CD4-positive, alpha-beta memory T cell (primary cell): ENCODE measurements around the gene DNM3. TPM values are rescaled to one million over a fixed set of nuclear protein-coding genes. Genes with fewer than 3 reads are reported as not detected.

Experiments used
- CTCF ChIA-PET: fragments of 350-600 bp; sonication (Branson Sonifier 250); formaldehyde crosslinking; loops from one replicate; lab custom pipeline; 2021; ENCODE audit warnings: inconsistent platforms; ENCODE audit not compliant: partially characterized antibody; lab: Charles Lee
- POLR2A ChIA-PET: fragments of 350-600 bp; sonication (Branson Sonifier 250); formaldehyde crosslinking; loops from one replicate; lab custom pipeline; 2021; ENCODE audit not compliant: partially characterized antibody; lab: Charles Lee
- DNase-seq, 5 donors: peaks; one replicate each; pipeline versions ENCODE4 v3.0.0 to v3.0.0-alpha.2; 2020 to 2022; ENCODE audit warnings: mixed read lengths in 1 of 5
- H3K27ac ChIP-seq: one replicate; pipeline ENCODE4 v1.7.0; 2013; ENCODE audit warnings: low read depth, low read length
- H3K27me3 ChIP-seq: 2 replicates; pipeline ENCODE4 v1.7.0; 2013; ENCODE audit warnings: mild to moderate bottlenecking, low read length, moderate library complexity; ENCODE audit not compliant: insufficient read depth
- H3K36me3 ChIP-seq: 2 replicates; pipeline ENCODE4 v1.7.0; 2013; ENCODE audit warnings: mild to moderate bottlenecking, low read length, moderate library complexity; ENCODE audit not compliant: insufficient read depth
- H3K4me1 ChIP-seq: 2 replicates; pipeline ENCODE4 v1.7.0; 2013; ENCODE audit warnings: mild to moderate bottlenecking, low read length, moderate library complexity; ENCODE audit not compliant: insufficient read depth
- H3K4me3 ChIP-seq, 2 donors: one replicate each; pipeline ENCODE4 v1.7.0; 2013; ENCODE audit warnings: low read length in 2 of 2, mild to moderate bottlenecking in 1 of 2
- H3K9me3 ChIP-seq, 2 donors: one replicate each; pipeline ENCODE4 v1.7.0; 2013; ENCODE audit warnings: low read length in 2 of 2, control low read depth in 1 of 2; ENCODE audit not compliant: control insufficient read depth in 1 of 2
- H3K27ac Mint-ChIP-seq, 7 donors: one replicate each; pipeline ENCODE4 v1.8.0; 2020 to 2021; ENCODE audit warnings: mixed read lengths in 7 of 7, mild to moderate bottlenecking in 6 of 7, inconsistent platforms in 3 of 7, moderate library complexity in 3 of 7
- H3K27me3 Mint-ChIP-seq, 2 donors: one replicate each; pipeline ENCODE4 v1.8.0; 2020 to 2021; ENCODE audit warnings: mixed read lengths in 2 of 2
- H3K36me3 Mint-ChIP-seq, 2 donors: one replicate each; pipeline ENCODE4 v1.8.0; 2020 to 2021; ENCODE audit warnings: mixed read lengths in 2 of 2, inconsistent platforms in 1 of 2, mild to moderate bottlenecking in 1 of 2
- H3K4me1 Mint-ChIP-seq, 4 donors: one replicate each; pipeline ENCODE4 v1.8.0; 2020 to 2021; ENCODE audit warnings: mixed read lengths in 4 of 4, mild to moderate bottlenecking in 1 of 4
- H3K4me3 Mint-ChIP-seq, 8 donors: one replicate each; pipeline ENCODE4 v1.8.0; 2020 to 2021; ENCODE audit warnings: mixed read lengths in 8 of 8, mild to moderate bottlenecking in 7 of 8, moderate library complexity in 6 of 8, inconsistent platforms in 3 of 8
- H3K9me3 Mint-ChIP-seq, 8 donors: one replicate each; pipeline ENCODE4 v1.8.0; 2020 to 2021; ENCODE audit warnings: mixed read lengths in 8 of 8, mild to moderate bottlenecking in 5 of 8, inconsistent platforms in 3 of 8, moderate library complexity in 1 of 8
- intact Hi-C: fragments of 100-400 bp; cut with micrococcal nuclease; formaldehyde crosslinking; loops from one replicate; pipeline ENCODE4 v1.15.1; 2023
- polyA plus RNA-seq, 2 donors: library from polyadenylated mRNA; unstranded; fragments of 300-500 nt; fragmentation: Illumina TruSeq; gene quantifications; one replicate each; pipeline ENCODE4 v1.2.3, GENCODE V29; 2021
- total RNA-seq, 2 experiments: library from RNA; stranded (reverse); gene quantifications; one replicate each; pipeline ENCODE4 v1.2.3, GENCODE V29; 2021

The DNM3 gene
- total and polyA plus RNA-seq, 4 experiments from 2014 or later = 0.37 to 2.7 (median 1.4) TPM

DNA sequence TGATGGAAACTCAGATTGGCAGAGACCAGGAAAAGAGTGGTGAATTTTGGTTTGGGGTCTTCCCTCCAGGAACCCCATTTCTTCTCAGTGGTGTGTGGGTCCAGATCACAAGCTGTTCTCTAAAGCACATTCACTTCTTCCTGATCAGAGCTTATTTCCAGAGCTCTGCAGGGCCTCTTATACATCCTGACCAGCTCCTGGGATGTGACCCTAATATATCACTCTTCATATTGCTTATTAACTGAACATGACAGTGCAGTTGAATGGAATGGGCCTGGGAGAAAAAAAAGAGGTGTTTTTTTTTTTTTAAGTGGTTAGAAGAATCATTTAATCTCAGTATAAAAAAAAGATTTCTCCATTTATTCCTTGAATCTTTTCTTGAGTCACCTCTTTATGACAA, 29.6 kb upstream of the DNM3 start:
- ChIA-PET CTCF (interaction anchor here (0.6 to 1.8 kb wide), 3 partner anchors 9 to 11 kb away, joined by 3 to 10 read pairs (median 4); no protein-coding TSS in a partner anchor), POLR2A (no interaction called here)
- no peak overlapping the region for H3K27ac Mint-ChIP-seq
- H3K9me3 Mint-ChIP-seq = peaks cover 0 to 2% (median 0%) of the 10 kb centered on the region in 8 donors
- no peaks in the 10 kb centered on the region for H3K27me3 Mint-ChIP-seq
- Histone ChIP-seq H3K27me3 (no peaks in the 10 kb centered on the region), H3K4me3 (no peak overlapping the region), H3K27ac (no peak overlapping the region), H3K9me3 (no peaks in the 10 kb centered on the region), H3K4me1 (no peaks in the 10 kb centered on the region), H3K36me3 (no peaks in the 10 kb centered on the region)
- H3K36me3 Mint-ChIP-seq = peaks cover 0 to 8% of the 10 kb centered on the region in 2 donors
- H3K4me3 Mint-ChIP-seq = no peak overlapping the region
- no peak for DNase-seq
- peaks cover 0 to 2% (median 1%) of the 10 kb centered on the region in 4 donors for H3K4me1 Mint-ChIP-seq
- intact Hi-C loops = no loop called here

GRCh38 chr1:171814692-171815091, 26.6 kb upstream of the DNM3 start:
- no peaks in the 10 kb centered on the region for H3K27me3 ChIP-seq
- no peaks in the 10 kb centered on the region for H3K36me3 ChIP-seq
- CTCF ChIA-PET = no interaction called here
- no peak for DNase-seq
- Mint-ChIP-seq H3K36me3 (peaks cover 0 to 21% of the 10 kb centered on the region in 2 donors), H3K4me3 (no peak overlapping the region), H3K9me3 (peaks cover 0 to 2% (median 0%) of the 10 kb centered on the region in 8 donors), H3K4me1 (no peaks in the 10 kb centered on the region), H3K27me3 (no peaks in the 10 kb centered on the region), H3K27ac (no peak overlapping the region)
- POLR2A ChIA-PET = no interaction called here
- H3K27ac ChIP-seq = no peak overlapping the region
- no peak overlapping the region for H3K4me3 ChIP-seq
- intact Hi-C loops = no loop called here
- H3K9me3 ChIP-seq = no peaks in the 10 kb centered on the region
- no peaks in the 10 kb centered on the region for H3K4me1 ChIP-seq

- no peaks in the 10 kb centered on the region for H3K9me3 ChIP-seq
- Mint-ChIP-seq H3K36me3 (peaks cover 0 to 21% of the 10 kb centered on the region in 2 donors), H3K9me3 (peaks cover 0 to 2% (median 0%) of the 10 kb centered on the region in 8 donors), H3K4me1 (no peaks in the 10 kb centered on the region), H3K27me3 (no peaks in the 10 kb centered on the region), H3K27ac (no peak overlapping the region), H3K4me3 (no peak overlapping the region)
- intact Hi-C loops = no loop called here
- no peak overlapping the region for H3K27ac ChIP-seq
- CTCF ChIA-PET = interaction anchor here (1.6 kb wide), 2 partner anchors 13 to 15 kb away, joined by 3 to 4 read pairs; no protein-coding TSS in a partner anchor
- H3K4me3 ChIP-seq = no peak overlapping the region
- no peaks in the 10 kb centered on the region for H3K36me3 ChIP-seq
- H3K27me3 ChIP-seq = no peaks in the 10 kb centered on the region
- no peak for DNase-seq
- no peaks in the 10 kb centered on the region for H3K4me1 ChIP-seq
- POLR2A ChIA-PET = no interaction called here
Observed at GRCh38 chr1:171816300-171816901, 24.9 kb upstream of the DNM3 start.

- no peak for DNase-seq
- H3K4me3 ChIP-seq = no peak overlapping the region
- H3K36me3 Mint-ChIP-seq = peaks cover under 1 to 21% of the 10 kb centered on the region in 2 donors
- no peaks in the 10 kb centered on the region for H3K4me1 ChIP-seq
- peaks cover 0 to 2% (median 0%) of the 10 kb centered on the region in 8 donors for H3K9me3 Mint-ChIP-seq
- intact Hi-C loops = no loop called here
- no peak overlapping the region for H3K4me3 Mint-ChIP-seq
- H3K9me3 ChIP-seq = no peaks in the 10 kb centered on the region
- POLR2A ChIA-PET = no interaction called here
- H3K27me3 ChIP-seq = no peaks in the 10 kb centered on the region
- no peak overlapping the region for H3K27ac ChIP-seq
- H3K36me3 ChIP-seq = no peaks in the 10 kb centered on the region
- CTCF ChIA-PET = interaction anchor here (1.3 to 1.6 kb wide), 2 partner anchors 14 to 17 kb away, joined by 3 to 4 read pairs; no protein-coding TSS in a partner anchor
- no peak overlapping the region for H3K27ac Mint-ChIP-seq
- no peaks in the 10 kb centered on the region for H3K4me1 Mint-ChIP-seq
- H3K27me3 Mint-ChIP-seq = no peaks in the 10 kb centered on the region
Observed at GRCh38 chr1:171817511-171818265, 23.6 kb upstream of the DNM3 start.

- no peak overlapping the region for H3K4me3 ChIP-seq
- Mint-ChIP-seq H3K36me3 (peaks cover 1 to 23% of the 10 kb centered on the region in 2 donors), H3K27me3 (no peaks in the 10 kb centered on the region), H3K4me1 (no peaks in the 10 kb centered on the region), H3K9me3 (peaks cover 0 to 3% (median under 1%) of the 10 kb centered on the region in 8 donors), H3K27ac (no peak overlapping the region), H3K4me3 (no peak overlapping the region)
- H3K27me3 ChIP-seq = no peaks in the 10 kb centered on the region
- no peak overlapping the region for H3K27ac ChIP-seq
- ChIA-PET CTCF (no interaction called here), POLR2A (no interaction called here)
- no peak for DNase-seq
- no peaks in the 10 kb centered on the region for H3K4me1 ChIP-seq
- intact Hi-C loops = no loop called here
- no peaks in the 10 kb centered on the region for H3K9me3 ChIP-seq
- H3K36me3 ChIP-seq = no peaks in the 10 kb centered on the region
Observed at GRCh38 chr1:171819946-171820345, 21.4 kb upstream of the DNM3 start.

GRCh38 chr1:171826973-171827372, 14.3 kb upstream of the DNM3 start:
- CTCF ChIA-PET = no interaction called here
- no peaks in the 10 kb centered on the region for H3K36me3 ChIP-seq
- intact Hi-C loops = no loop called here

GRCh38 chr1:171828794-171829193, 12.5 kb upstream of the DNM3 start:
- CTCF ChIA-PET = no interaction called here
- POLR2A ChIA-PET = no interaction called here
- peaks cover 10 to 28% of the 10 kb centered on the region in 2 donors for H3K36me3 Mint-ChIP-seq
- Histone ChIP-seq H3K27me3 (no peaks in the 10 kb centered on the region), H3K4me3 (no peak overlapping the region), H3K9me3 (no peaks in the 10 kb centered on the region), H3K27ac (no peak overlapping the region), H3K4me1 (no peaks in the 10 kb centered on the region), H3K36me3 (no peaks in the 10 kb centered on the region)
- H3K9me3 Mint-ChIP-seq = peaks cover 0 to 29% (median 22%) of the 10 kb centered on the region in 8 donors
- no peak for DNase-seq
- no peak overlapping the region for H3K27ac Mint-ChIP-seq
- H3K4me3 Mint-ChIP-seq = no peak overlapping the region
- H3K4me1 Mint-ChIP-seq = no peaks in the 10 kb centered on the region
- intact Hi-C loops = no loop called here
- peaks cover 0 to 1% of the 10 kb centered on the region in 2 donors for H3K27me3 Mint-ChIP-seq

More at GRCh38 chr1:171826973-171827372, 14.3 kb upstream of the DNM3 start:
- Mint-ChIP-seq H3K9me3 (peaks cover 0 to 29% (median 22%) of the 10 kb centered on the region in 8 donors), H3K36me3 (peaks cover 12 to 28% of the 10 kb centered on the region in 2 donors), H3K4me3 (no peak overlapping the region), H3K4me1 (no peaks in the 10 kb centered on the region), H3K27ac (no peak overlapping the region), H3K27me3 (peaks cover 0 to 1% of the 10 kb centered on the region in 2 donors)
- POLR2A ChIA-PET = no interaction called here
- no peak overlapping the region for H3K27ac ChIP-seq
- no peaks in the 10 kb centered on the region for H3K4me1 ChIP-seq
- no peaks in the 10 kb centered on the region for H3K9me3 ChIP-seq
- H3K27me3 ChIP-seq = no peaks in the 10 kb centered on the region
- DNase-seq = no peak
- no peak overlapping the region for H3K4me3 ChIP-seq
